ENCODE results near the gene RRM1. TPM values are rescaled to one million over a fixed set of nuclear protein-coding genes. Genes with fewer than 3 reads are reported as not detected.

The RRM1 gene
- total and polyA plus RNA-seq, 2 experiments from 2014 or later, result 73.4 to 91.1 TPM

DNA sequence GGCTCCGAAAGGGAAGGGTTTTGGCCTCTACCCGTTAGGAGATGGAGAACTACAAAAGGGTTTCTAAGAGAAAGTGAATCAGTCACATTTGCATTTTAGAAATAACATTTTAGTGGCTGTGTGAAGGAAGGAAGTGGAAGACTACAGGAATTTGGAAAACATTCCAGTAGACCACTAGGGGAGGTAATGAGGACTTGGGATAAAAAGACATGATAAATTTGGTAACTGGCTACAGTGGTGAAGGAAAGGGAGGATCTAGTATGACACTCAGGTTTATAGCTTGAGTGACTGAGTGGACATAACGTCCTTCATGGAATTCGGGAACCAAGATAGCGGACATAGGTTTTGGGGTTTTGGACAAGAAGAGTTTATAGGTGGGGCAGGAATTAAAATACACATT, 7.0 kb upstream of the RRM1 start:
- H3K4me3 ChIP-seq, result no peak overlapping the region
- no peaks in the 10 kb centered on the region for H3K9me3 ChIP-seq (ENCODE audit: low read depth)
- H3K27me3 ChIP-seq (replicated peaks; ENCODE audit: insufficient read depth), result no peaks in the 10 kb centered on the region
- TF ChIP-seq EZH2phosphoT487 (IDR thresholded peaks at IDR 0.05; ENCODE audit: insufficient read depth, low read depth) (no peak), EZH2 (IDR thresholded peaks at IDR 0.05; ENCODE audit: insufficient read depth, poor library complexity, severe bottlenecking) (no peak)
- 96 to 97% methylated on average over 5 of the region's 5 CpGs for WGBS, 2 experiments (ENCODE audit: low coverage in 1 of 2, low lambda C conversion rate in 2 of 2, missing lambda C conversion rate in 2 of 2)
- no peak overlapping the region for H3K9ac ChIP-seq
- H3K27ac ChIP-seq, result no peak overlapping the region
- in situ Hi-C loops (cut with MboI), result no loop called here
- H3K4me2 ChIP-seq (ENCODE audit: unreplicated experiment), result no peak overlapping the region
- no peaks in the 10 kb centered on the region for H3F3A ChIP-seq (ENCODE audit: insufficient read depth)
- no peak overlapping the region for H2AFZ ChIP-seq
- H3K9me2 ChIP-seq (ENCODE audit: insufficient read depth), result no peaks in the 10 kb centered on the region
- H4K20me1 ChIP-seq (ENCODE audit: insufficient read depth), result no peaks in the 10 kb centered on the region
- H3K4me1 ChIP-seq (ENCODE audit: insufficient read depth), result no peaks in the 10 kb centered on the region
- no peaks in the 10 kb centered on the region; the same call in 1 of the 2 replicates for H3K36me3 ChIP-seq (ENCODE audit: low read depth)
- no peaks in the 10 kb centered on the region for H3K79me2 ChIP-seq (ENCODE audit: insufficient read depth)
- DNase-seq, result peak; percentile 26

DNA sequence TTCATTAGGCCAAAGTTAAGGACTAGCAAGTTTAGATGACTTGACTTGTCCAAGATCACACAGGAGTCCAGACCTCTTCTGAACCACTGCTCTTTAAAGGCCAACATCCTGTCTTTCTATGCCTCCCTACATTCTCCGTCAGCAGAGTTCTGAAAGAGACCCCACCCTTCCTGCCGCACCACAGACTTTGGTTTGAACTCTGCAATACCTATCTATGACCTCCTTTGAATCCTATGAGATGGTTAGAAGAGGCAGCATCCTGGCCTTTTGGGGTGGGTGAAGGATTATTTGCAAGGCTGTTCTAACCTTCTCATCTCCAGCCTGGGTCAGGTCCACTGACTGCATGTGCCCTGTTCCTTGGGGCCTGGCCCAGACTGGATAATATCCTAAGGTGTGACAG, 4.3 kb upstream of the RRM1 start:
- Histone ChIP-seq H3K9me2 (ENCODE audit: insufficient read depth) (no peaks in the 10 kb centered on the region), H2AFZ (no peak overlapping the region), H3K27ac (no peak overlapping the region), H3K27me3 (replicated peaks; ENCODE audit: insufficient read depth) (no peaks in the 10 kb centered on the region), H3K36me3 (ENCODE audit: low read depth) (no peaks in the 10 kb centered on the region), H3K4me2 (ENCODE audit: unreplicated experiment) (no peak overlapping the region), H3F3A (ENCODE audit: insufficient read depth) (no peaks in the 10 kb centered on the region), H3K79me2 (ENCODE audit: insufficient read depth) (peaks cover 2% of the 10 kb centered on the region; the same call in 1 of the 2 replicates), H3K9me3 (ENCODE audit: low read depth) (no peaks in the 10 kb centered on the region), H4K20me1 (ENCODE audit: insufficient read depth) (no peaks in the 10 kb centered on the region), H3K9ac (no peak overlapping the region), H3K4me1 (ENCODE audit: insufficient read depth) (0 out of 2 replicates have a peak, but pooled peaks cover 5% of the 10 kb centered on the region), H3K4me3 (no peak overlapping the region)
- TF ChIP-seq EZH2phosphoT487 (IDR thresholded peaks at IDR 0.05; ENCODE audit: insufficient read depth, low read depth), result no peak
- no peak for TF ChIP-seq EZH2 (IDR thresholded peaks at IDR 0.05; ENCODE audit: insufficient read depth, poor library complexity, severe bottlenecking)
- in situ Hi-C loops (cut with MboI), result no loop called here
- no peak for DNase-seq
- 87 to 100% methylated on average over 2 of the region's 2 CpGs for WGBS, 2 experiments (ENCODE audit: low coverage in 1 of 2, low lambda C conversion rate in 2 of 2, missing lambda C conversion rate in 2 of 2)

DNA sequence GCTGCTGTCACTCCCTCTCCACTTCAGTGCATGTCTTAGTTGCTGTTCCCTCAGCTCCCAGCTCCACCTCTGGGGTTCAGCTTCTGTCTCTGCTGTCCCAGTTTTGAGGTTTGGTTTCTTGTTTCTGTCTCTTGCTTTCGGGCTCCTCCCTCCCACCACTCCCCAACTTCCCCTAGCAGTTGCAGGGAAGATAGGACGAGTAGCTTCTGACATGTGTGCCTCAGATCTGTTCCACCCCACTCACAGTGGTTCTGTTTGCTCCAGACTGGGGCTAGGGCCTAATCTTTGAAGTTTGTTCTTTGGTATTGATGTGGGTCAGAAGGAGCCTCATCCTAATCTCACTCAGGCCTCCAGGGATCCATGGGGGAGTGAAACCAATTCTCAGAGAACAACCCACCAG, 2.6 kb upstream of the RRM1 start:
- Histone ChIP-seq H3K36me3 (ENCODE audit: low read depth) (no peaks in the 10 kb centered on the region), H3K4me2 (ENCODE audit: unreplicated experiment) (no peak overlapping the region), H3K4me1 (ENCODE audit: insufficient read depth) (peaks cover 12% of the 10 kb centered on the region), H3K27ac (no peak overlapping the region), H3K4me3 (no peak overlapping the region), H3K9me3 (ENCODE audit: low read depth) (no peaks in the 10 kb centered on the region), H3K9ac (no peak overlapping the region), H3K27me3 (replicated peaks; ENCODE audit: insufficient read depth) (no peaks in the 10 kb centered on the region), H3K9me2 (ENCODE audit: insufficient read depth) (no peaks in the 10 kb centered on the region), H3F3A (ENCODE audit: insufficient read depth) (peaks cover 5% of the 10 kb centered on the region; the same call in 1 of the 2 replicates), H3K79me2 (ENCODE audit: insufficient read depth) (peaks cover 20% of the 10 kb centered on the region), H4K20me1 (ENCODE audit: insufficient read depth) (no peaks in the 10 kb centered on the region), H2AFZ (no peak overlapping the region)
- in situ Hi-C loops (cut with MboI), result no loop called here
- TF ChIP-seq EZH2phosphoT487 (IDR thresholded peaks at IDR 0.05; ENCODE audit: insufficient read depth, low read depth), result no peak
- TF ChIP-seq EZH2 (IDR thresholded peaks at IDR 0.05; ENCODE audit: insufficient read depth, poor library complexity, severe bottlenecking), result no peak
- WGBS, 2 experiments (ENCODE audit: low coverage in 1 of 2, low lambda C conversion rate in 2 of 2, missing lambda C conversion rate in 2 of 2), result 26 to 29% methylated on average over 2 of the region's 2 CpGs
- no peak for DNase-seq

DNA sequence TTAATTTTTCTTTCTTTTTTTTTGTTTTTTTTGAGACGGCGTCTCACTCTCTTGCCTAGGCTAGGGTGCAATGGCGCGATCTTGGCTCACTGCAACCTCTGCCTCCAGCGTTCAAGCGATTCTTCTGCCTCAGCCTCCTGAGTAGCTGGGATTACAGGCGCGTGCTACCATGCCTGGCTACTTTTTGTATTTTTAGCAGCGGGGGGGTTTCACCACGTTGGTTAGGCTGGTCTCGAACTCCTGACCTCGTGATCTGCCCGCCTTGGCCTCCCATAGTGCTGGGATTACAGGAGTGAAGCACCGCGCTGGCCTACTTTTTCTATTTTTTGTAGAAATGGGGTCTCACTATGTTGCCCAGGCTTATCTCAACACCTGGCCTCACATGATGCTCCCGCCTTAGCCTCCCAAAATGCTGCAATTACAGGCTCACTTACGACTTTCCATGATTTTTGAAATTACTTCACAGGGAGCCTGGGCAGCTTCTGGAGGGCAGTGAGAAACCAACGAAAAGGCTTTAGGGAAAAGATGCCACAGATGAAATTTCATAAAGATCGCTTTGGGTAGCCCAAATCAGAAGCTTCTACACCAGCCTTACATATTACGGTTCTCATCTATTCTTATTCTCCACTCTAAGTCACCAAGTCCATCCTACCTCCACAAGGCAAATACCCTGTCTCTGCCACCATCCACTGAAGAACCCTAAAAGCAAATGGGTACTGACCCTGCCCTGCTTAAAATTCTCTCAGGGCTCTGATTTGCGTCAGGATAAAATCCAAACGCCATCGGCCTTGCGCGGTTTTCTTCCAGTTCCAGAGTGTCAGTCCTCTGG, 866 bp upstream of the RRM1 start:
- H3K4me1 ChIP-seq (ENCODE audit: insufficient read depth), result peaks cover 17% of the 10 kb centered on the region
- TF ChIP-seq EZH2phosphoT487 (IDR thresholded peaks at IDR 0.05; ENCODE audit: insufficient read depth, low read depth) (no peak), EZH2 (IDR thresholded peaks at IDR 0.05; ENCODE audit: insufficient read depth, poor library complexity, severe bottlenecking) (no peak)
- DNase-seq, result no peak
- H3K9me3 ChIP-seq (ENCODE audit: low read depth), result no peaks in the 10 kb centered on the region
- peaks cover 5% of the 10 kb centered on the region; the same call in 1 of the 2 replicates for H3F3A ChIP-seq (ENCODE audit: insufficient read depth)
- H3K9me2 ChIP-seq (ENCODE audit: insufficient read depth), result no peaks in the 10 kb centered on the region
- H4K20me1 ChIP-seq (ENCODE audit: insufficient read depth), result no peaks in the 10 kb centered on the region
- in situ Hi-C loops (cut with MboI), result no loop called here
- H3K4me2 ChIP-seq (ENCODE audit: unreplicated experiment), result peak overlapping the region; percentile 85
- no peaks in the 10 kb centered on the region for H3K36me3 ChIP-seq (ENCODE audit: low read depth)
- no peaks in the 10 kb centered on the region for H3K27me3 ChIP-seq (replicated peaks; ENCODE audit: insufficient read depth)
- peak overlapping the region; percentile 87 for H3K4me3 ChIP-seq
- H3K9ac ChIP-seq, result peak overlapping the region; percentile 97
- H3K27ac ChIP-seq, result peak overlapping the region; percentile 96
- 67 to 68% methylated on average over 25 of the region's 25 CpGs for WGBS, 2 experiments (ENCODE audit: low coverage in 1 of 2, low lambda C conversion rate in 2 of 2, missing lambda C conversion rate in 2 of 2)
- peak overlapping the region; percentile 89 for H2AFZ ChIP-seq
- peaks cover 37% of the 10 kb centered on the region for H3K79me2 ChIP-seq (ENCODE audit: insufficient read depth)

All from GM23248 (cell line).